ENCODE results near the gene LDAH. TPM values are rescaled to one million over a fixed set of nuclear protein-coding genes. Genes with fewer than 3 reads are reported as not detected.

LDAH gene
- polyA plus RNA-seq, 2 of the 4 experiments (the other 2 are of a cell fraction) = 29.6 to 42.4 TPM

DNA sequence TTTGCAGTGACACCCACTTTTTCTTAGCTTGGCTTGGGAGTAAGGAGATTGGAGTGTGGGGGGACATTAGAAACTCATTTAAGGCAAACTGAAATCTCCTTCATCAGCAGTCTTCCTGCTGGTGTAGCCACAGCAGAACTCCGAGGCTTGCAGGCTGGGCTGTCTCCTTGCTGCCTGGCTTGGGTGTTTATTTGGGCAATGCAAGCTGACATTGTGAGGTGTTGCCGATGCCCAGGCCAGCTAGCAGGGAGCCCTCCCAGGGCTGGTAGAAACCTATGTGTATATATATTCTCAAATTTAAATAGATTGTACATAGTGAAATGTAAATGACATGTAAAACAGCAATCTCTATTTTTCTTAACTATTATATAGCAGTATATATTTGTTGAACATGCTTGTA lies 144.1 kb downstream of the LDAH start:
- DNase-seq (ENCODE audit: low read depth in 1 of 2, low spot score in 1 of 2) (no peak), ATAC-seq (no peak), FAIRE-seq (no peak)
- TF ChIP-seq POLR2AphosphoS2 (conservative IDR thresholded peaks at IDR 0.05; ENCODE audit: low read length) = no peak
- no peak for TF ChIP-seq CEBPB (IDR thresholded peaks at IDR 0.05)
- no peak for TF ChIP-seq RFX5 (IDR thresholded peaks at IDR 0.05)
- TF ChIP-seq KDM1A (IDR thresholded peaks at IDR 0.05; ENCODE audit: low read depth) = no peak
- no peak for TF ChIP-seq NPAS2 (CRISPR knock-in tag; IDR thresholded peaks at IDR 0.05; ENCODE audit: borderline replicate concordance)
- TF ChIP-seq, protein P1, sequence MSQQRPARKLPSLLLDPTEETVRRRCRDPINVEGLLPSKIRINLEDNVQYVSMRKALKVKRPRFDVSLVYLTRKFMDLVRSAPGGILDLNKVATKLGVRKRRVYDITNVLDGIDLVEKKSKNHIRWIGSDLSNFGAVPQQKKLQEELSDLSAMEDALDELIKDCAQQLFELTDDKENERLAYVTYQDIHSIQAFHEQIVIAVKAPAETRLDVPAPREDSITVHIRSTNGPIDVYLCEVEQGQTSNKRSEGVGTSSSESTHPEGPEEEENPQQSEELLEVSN (IDR thresholded peaks at IDR 0.05; ENCODE audit: borderline replicate concordance, low read depth) = no peak
- TF ChIP-seq CHD2 (IDR thresholded peaks at IDR 0.05; ENCODE audit: low read length, partially characterized antibody) = no peak
- TF ChIP-seq TFCP2L1 (CRISPR knock-in tag; IDR thresholded peaks at IDR 0.05) = no peak
- no peak for TF ChIP-seq NR3C1 (IDR thresholded peaks at IDR 0.05)
- TF ChIP-seq, protein P2, sequence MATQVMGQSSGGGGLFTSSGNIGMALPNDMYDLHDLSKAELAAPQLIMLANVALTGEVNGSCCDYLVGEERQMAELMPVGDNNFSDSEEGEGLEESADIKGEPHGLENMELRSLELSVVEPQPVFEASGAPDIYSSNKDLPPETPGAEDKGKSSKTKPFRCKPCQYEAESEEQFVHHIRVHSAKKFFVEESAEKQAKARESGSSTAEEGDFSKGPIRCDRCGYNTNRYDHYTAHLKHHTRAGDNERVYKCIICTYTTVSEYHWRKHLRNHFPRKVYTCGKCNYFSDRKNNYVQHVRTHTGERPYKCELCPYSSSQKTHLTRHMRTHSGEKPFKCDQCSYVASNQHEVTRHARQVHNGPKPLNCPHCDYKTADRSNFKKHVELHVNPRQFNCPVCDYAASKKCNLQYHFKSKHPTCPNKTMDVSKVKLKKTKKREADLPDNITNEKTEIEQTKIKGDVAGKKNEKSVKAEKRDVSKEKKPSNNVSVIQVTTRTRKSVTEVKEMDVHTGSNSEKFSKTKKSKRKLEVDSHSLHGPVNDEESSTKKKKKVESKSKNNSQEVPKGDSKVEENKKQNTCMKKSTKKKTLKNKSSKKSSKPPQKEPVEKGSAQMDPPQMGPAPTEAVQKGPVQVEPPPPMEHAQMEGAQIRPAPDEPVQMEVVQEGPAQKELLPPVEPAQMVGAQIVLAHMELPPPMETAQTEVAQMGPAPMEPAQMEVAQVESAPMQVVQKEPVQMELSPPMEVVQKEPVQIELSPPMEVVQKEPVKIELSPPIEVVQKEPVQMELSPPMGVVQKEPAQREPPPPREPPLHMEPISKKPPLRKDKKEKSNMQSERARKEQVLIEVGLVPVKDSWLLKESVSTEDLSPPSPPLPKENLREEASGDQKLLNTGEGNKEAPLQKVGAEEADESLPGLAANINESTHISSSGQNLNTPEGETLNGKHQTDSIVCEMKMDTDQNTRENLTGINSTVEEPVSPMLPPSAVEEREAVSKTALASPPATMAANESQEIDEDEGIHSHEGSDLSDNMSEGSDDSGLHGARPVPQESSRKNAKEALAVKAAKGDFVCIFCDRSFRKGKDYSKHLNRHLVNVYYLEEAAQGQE (IDR thresholded peaks at IDR 0.05) = no peak
- no peak for TF ChIP-seq RAD21 (conservative IDR thresholded peaks at IDR 0.05 in 1 of 2, IDR thresholded peaks at IDR 0.05 in 1 of 2)
- TF ChIP-seq HOXB5 (CRISPR knock-in tag; IDR thresholded peaks at IDR 0.05) = no peak
- no peak for TF ChIP-seq MAZ (IDR thresholded peaks at IDR 0.05; ENCODE audit: borderline replicate concordance, low read depth, low read length)
- TF ChIP-seq, protein P3, sequence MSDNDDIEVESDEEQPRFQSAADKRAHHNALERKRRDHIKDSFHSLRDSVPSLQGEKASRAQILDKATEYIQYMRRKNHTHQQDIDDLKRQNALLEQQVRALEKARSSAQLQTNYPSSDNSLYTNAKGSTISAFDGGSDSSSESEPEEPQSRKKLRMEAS (IDR thresholded peaks at IDR 0.05) = no peak
- no peak for TF ChIP-seq KDM5A (IDR thresholded peaks at IDR 0.05)
- TF ChIP-seq EHF (CRISPR knock-in tag; IDR thresholded peaks at IDR 0.05) = no peak
- TF ChIP-seq, protein P4, sequence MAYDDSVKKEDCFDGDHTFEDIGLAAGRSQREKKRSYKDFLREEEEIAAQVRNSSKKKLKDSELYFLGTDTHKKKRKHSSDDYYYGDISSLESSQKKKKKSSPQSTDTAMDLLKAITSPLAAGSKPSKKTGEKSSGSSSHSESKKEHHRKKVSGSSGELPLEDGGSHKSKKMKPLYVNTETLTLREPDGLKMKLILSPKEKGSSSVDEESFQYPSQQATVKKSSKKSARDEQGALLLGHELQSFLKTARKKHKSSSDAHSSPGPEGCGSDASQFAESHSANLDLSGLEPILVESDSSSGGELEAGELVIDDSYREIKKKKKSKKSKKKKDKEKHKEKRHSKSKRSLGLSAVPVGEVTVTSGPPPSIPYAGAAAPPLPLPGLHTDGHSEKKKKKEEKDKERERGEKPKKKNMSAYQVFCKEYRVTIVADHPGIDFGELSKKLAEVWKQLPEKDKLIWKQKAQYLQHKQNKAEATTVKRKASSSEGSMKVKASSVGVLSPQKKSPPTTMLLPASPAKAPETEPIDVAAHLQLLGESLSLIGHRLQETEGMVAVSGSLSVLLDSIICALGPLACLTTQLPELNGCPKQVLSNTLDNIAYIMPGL (CRISPR knock-in tag; IDR thresholded peaks at IDR 0.05; ENCODE audit: borderline replicate concordance) = no peak
- TF ChIP-seq, protein P5, sequence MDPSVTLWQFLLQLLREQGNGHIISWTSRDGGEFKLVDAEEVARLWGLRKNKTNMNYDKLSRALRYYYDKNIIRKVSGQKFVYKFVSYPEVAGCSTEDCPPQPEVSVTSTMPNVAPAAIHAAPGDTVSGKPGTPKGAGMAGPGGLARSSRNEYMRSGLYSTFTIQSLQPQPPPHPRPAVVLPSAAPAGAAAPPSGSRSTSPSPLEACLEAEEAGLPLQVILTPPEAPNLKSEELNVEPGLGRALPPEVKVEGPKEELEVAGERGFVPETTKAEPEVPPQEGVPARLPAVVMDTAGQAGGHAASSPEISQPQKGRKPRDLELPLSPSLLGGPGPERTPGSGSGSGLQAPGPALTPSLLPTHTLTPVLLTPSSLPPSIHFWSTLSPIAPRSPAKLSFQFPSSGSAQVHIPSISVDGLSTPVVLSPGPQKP (IDR thresholded peaks at IDR 0.05; ENCODE audit: low read depth, low read length) = no peak
- TF ChIP-seq SREBF2 (IDR thresholded peaks at IDR 0.05) = no peak
- WGBS (ENCODE audit: missing lambda C conversion rate) = 87% methylated on average over 2 of the region's 2 CpGs
- H3K4me1 ChIP-seq = peaks cover 21% of the 10 kb centered on the region
- CTCF ChIA-PET = interaction anchor here (0.8 to 10.3 kb wide), 8 partner anchors 15 to 351 kb away, joined by 3 to 191 read pairs (median 4); partner anchors contain the start of gene GDF7
- POLR2A ChIA-PET = interaction anchor here (1.2 kb wide), 1 partner anchor 232 kb away, joined by 3 read pairs; the partner anchor contains the start of gene RHOB
- H3K4me3 ChIP-seq = no peak overlapping the region
- H3K4me2 ChIP-seq = no peak overlapping the region
- no peaks in the 10 kb centered on the region for H3K9me3 ChIP-seq
- H3K27ac ChIP-seq = no peak overlapping the region

DNA sequence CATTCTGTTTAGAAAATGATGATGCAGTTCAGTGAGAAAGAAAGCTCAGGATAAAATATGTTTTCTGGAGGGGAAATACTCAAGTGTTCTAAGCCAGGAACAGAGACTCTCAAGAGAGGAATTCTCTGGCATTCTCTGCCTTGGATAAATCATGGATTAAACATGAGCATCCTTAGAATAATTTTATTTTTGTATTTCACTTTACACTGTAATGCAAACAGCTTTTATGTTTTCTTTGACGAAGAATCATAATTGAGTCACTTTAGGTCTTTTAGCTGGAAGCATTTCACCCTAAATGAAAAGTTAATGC lies 144.9 kb downstream of the LDAH start:
- no peak for ATAC-seq
- WGBS (ENCODE audit: missing lambda C conversion rate) = 93% methylated on average over 1 of the region's 1 CpG
- no peak for FAIRE-seq

More for the DNA sequence above, 144.9 kb downstream of the LDAH start:
- ChIA-PET CTCF (interaction anchor here (0.8 to 10.3 kb wide), 8 partner anchors 14 to 352 kb away, joined by 3 to 191 read pairs (median 4); partner anchors contain the start of gene GDF7), POLR2A (interaction anchor here (1.2 kb wide), 1 partner anchor 231 kb away, joined by 3 read pairs; the partner anchor contains the start of gene RHOB)
- no peak overlapping the region for H3K4me2 ChIP-seq
- DNase-seq (ENCODE audit: low read depth in 1 of 2, low spot score in 1 of 2) = no peak
- H3K9me3 ChIP-seq = no peaks in the 10 kb centered on the region
- peaks cover 21% of the 10 kb centered on the region for H3K4me1 ChIP-seq
- H3K27ac ChIP-seq = no peak overlapping the region
- TF ChIP-seq HOXB5 (CRISPR knock-in tag; IDR thresholded peaks at IDR 0.05) = no peak
- H3K4me3 ChIP-seq = no peak overlapping the region

All from A549 (cell line).